Caco-2 (cell line): ENCODE results near the gene WDCP. TPM values are rescaled to one million over a fixed set of nuclear protein-coding genes. Genes with fewer than 3 reads are reported as not detected.

Experiments
- BruUV-seq: library from RNA; stranded (reverse); fragments of 400-500 nt; replicated peaks from 2 replicates; lab custom pipeline; 2021; lab: Mats Ljungman, UMichigan
- CTCF ChIA-PET: fragments of 300-600 bp; sonication (Branson Sonifier 250); formaldehyde crosslinking; loops from one replicate; lab custom pipeline; 2022; ENCODE audit warnings: antibody characterized with exemption; lab: Charles Lee
- POLR2A ChIA-PET: fragments of 300-600 bp; sonication (Branson Sonifier 250); formaldehyde crosslinking; loops from one replicate; lab custom pipeline; 2022; ENCODE audit warnings: antibody characterized with exemption; lab: Charles Lee
- DNase-seq, 2 experiments: peaks; one replicate each; pipeline versions ENCODE4 v3.0.0 to v3.0.0-alpha.2; 2020 to 2022
- H3K27me3 ChIP-seq: replicated peaks from 2 replicates; pipeline ENCODE4 v1.6.0; 2011; ENCODE audit warnings: low read length; ENCODE audit not compliant: control insufficient read depth, insufficient read depth
- H3K36me3 ChIP-seq: 2 replicates; pipeline ENCODE4 v1.5.1; 2011; ENCODE audit warnings: low read length; ENCODE audit not compliant: control insufficient read depth, insufficient read depth
- H3K4me1 ChIP-seq: fragments of 250-450 bp; sonication (Bioruptor Pico); 2 replicates; pipeline ENCODE4 v1.5.1; 2020; ENCODE audit warnings: mild to moderate bottlenecking
- H3K4me3 ChIP-seq: 2 replicates; pipeline ENCODE4 v1.5.1; 2011; ENCODE audit warnings: low read depth, mild to moderate bottlenecking, control low read depth, low read length
- H3K9me3 ChIP-seq: fragments of 250-450 bp; sonication (Bioruptor Pico); 2 replicates; pipeline ENCODE4 v1.5.1; 2020; ENCODE audit warnings: mild to moderate bottlenecking, moderate library complexity
- H3K27ac Mint-ChIP-seq: one replicate; pipeline ENCODE4 v1.8.0; 2022; ENCODE audit warnings: mixed read lengths; ENCODE audit not compliant: unreplicated experiment
- H3K27me3 Mint-ChIP-seq: one replicate; pipeline ENCODE4 v1.8.0; 2022; ENCODE audit warnings: mixed read lengths; ENCODE audit not compliant: insufficient read depth, unreplicated experiment
- H3K36me3 Mint-ChIP-seq: one replicate; pipeline ENCODE4 v1.8.0; 2022; ENCODE audit warnings: mild to moderate bottlenecking, mixed read lengths; ENCODE audit not compliant: insufficient read depth, unreplicated experiment
- H3K4me1 Mint-ChIP-seq: one replicate; pipeline ENCODE4 v1.8.0; 2022; ENCODE audit warnings: low read depth, mixed read lengths; ENCODE audit not compliant: unreplicated experiment
- H3K4me3 Mint-ChIP-seq: one replicate; pipeline ENCODE4 v1.8.0; 2022; ENCODE audit warnings: mild to moderate bottlenecking, moderate library complexity, mixed read lengths; ENCODE audit not compliant: unreplicated experiment
- H3K9me3 Mint-ChIP-seq: one replicate; pipeline ENCODE4 v1.8.0; 2022; ENCODE audit warnings: mixed read lengths; ENCODE audit not compliant: unreplicated experiment
- CTCF ChIP-seq, 2 experiments: fragments of 200-600 bp in 1 of 2; IDR thresholded peaks; 1 replicate in 1 of 2; 2 replicates in 1 of 2; pipeline versions ENCODE4 v1.5.1 to v1.8.0; 2011 to 2022; ENCODE audit warnings: antibody characterized with exemption in 1 of 2, control low read depth in 1 of 2, inconsistent platforms in 1 of 2, low read depth in 1 of 2, low read length in 1 of 2, mild to moderate bottlenecking in 1 of 2, moderate library complexity in 1 of 2; ENCODE audit not compliant: insufficient read depth in 1 of 2, severe bottlenecking in 1 of 2, unreplicated experiment in 1 of 2
- intact Hi-C: fragments of 100-400 bp; cut with micrococcal nuclease; formaldehyde crosslinking; loops from one replicate; pipeline ENCODE4 v1.10.0; 2022; ENCODE audit not compliant: unreplicated experiment
- total RNA-seq: library from RNA; stranded (reverse); gene quantifications from 2 replicates; pipeline ENCODE4 v1.2.3, GENCODE V29; 2022

WDCP gene
- total RNA-seq, 1 experiment from 2014 or later, result 13.0 TPM

GRCh38 chr2:24007693-24008092 lies 39.5 kb downstream of the WDCP start:
- ChIA-PET POLR2A (no interaction called here), CTCF (no interaction called here)
- H3K4me3 Mint-ChIP-seq, result no peak overlapping the region
- intact Hi-C loops, result no loop called here
- no peaks in the 10 kb centered on the region for H3K36me3 Mint-ChIP-seq
- no peak for TF ChIP-seq CTCF (IDR thresholded peaks at IDR 0.05; ENCODE audit: insufficient read depth in 1 of 2, low read depth in 1 of 2, low read length in 1 of 2, severe bottlenecking in 1 of 2, unreplicated experiment in 1 of 2)
- no peaks in the 10 kb centered on the region for H3K36me3 ChIP-seq
- no peaks in the 10 kb centered on the region for H3K9me3 ChIP-seq
- no peak overlapping the region for H3K4me3 ChIP-seq
- peaks cover 11% of the 10 kb centered on the region for H3K4me1 Mint-ChIP-seq
- no peaks in the 10 kb centered on the region for H3K9me3 Mint-ChIP-seq
- no peaks in the 10 kb centered on the region for H3K27me3 ChIP-seq
- BruUV-seq, result no TSS peak
- H3K27me3 Mint-ChIP-seq, result no peaks in the 10 kb centered on the region
- H3K4me1 ChIP-seq, result no peaks in the 10 kb centered on the region
- H3K27ac Mint-ChIP-seq, result no peak overlapping the region
- DNase-seq, result no peak

- no peak overlapping the region for H3K27ac Mint-ChIP-seq
- ChIA-PET CTCF (no interaction called here), POLR2A (no interaction called here)
- H3K9me3 ChIP-seq, result no peaks in the 10 kb centered on the region
- no peaks in the 10 kb centered on the region for H3K9me3 Mint-ChIP-seq
- H3K36me3 ChIP-seq, result no peaks in the 10 kb centered on the region
- no peak overlapping the region for H3K4me3 Mint-ChIP-seq
- H3K36me3 Mint-ChIP-seq, result peaks cover 26% of the 10 kb centered on the region
- BruUV-seq, result no TSS peak
- no peak for DNase-seq
- H3K4me1 ChIP-seq, result no peaks in the 10 kb centered on the region
- intact Hi-C loops, result no loop called here
- H3K27me3 ChIP-seq, result no peaks in the 10 kb centered on the region
- H3K4me3 ChIP-seq, result no peak overlapping the region
- TF ChIP-seq CTCF (IDR thresholded peaks at IDR 0.05; ENCODE audit: insufficient read depth in 1 of 2, low read depth in 1 of 2, low read length in 1 of 2, severe bottlenecking in 1 of 2, unreplicated experiment in 1 of 2), result no peak
- H3K4me1 Mint-ChIP-seq, result peaks cover 8% of the 10 kb centered on the region
- no peaks in the 10 kb centered on the region for H3K27me3 Mint-ChIP-seq
Measured at GRCh38 chr2:23994567-23994966, 52.6 kb downstream of the WDCP start.

- no peaks in the 10 kb centered on the region for H3K27me3 Mint-ChIP-seq
- H3K4me1 Mint-ChIP-seq, result peaks cover 8% of the 10 kb centered on the region
- intact Hi-C loops, result loop anchor here (2.0 kb wide), 1 partner anchor 53 kb away; the partner anchor contains the start of gene UBXN2A
- no peaks in the 10 kb centered on the region for H3K9me3 Mint-ChIP-seq
- no peak for TF ChIP-seq CTCF (IDR thresholded peaks at IDR 0.05; ENCODE audit: insufficient read depth in 1 of 2, low read depth in 1 of 2, low read length in 1 of 2, severe bottlenecking in 1 of 2, unreplicated experiment in 1 of 2)
- no peak overlapping the region for H3K27ac Mint-ChIP-seq
- DNase-seq, result no peak
- no peak overlapping the region for H3K4me3 Mint-ChIP-seq
- Histone ChIP-seq H3K4me1 (no peaks in the 10 kb centered on the region), H3K27me3 (no peaks in the 10 kb centered on the region), H3K9me3 (no peaks in the 10 kb centered on the region), H3K36me3 (no peaks in the 10 kb centered on the region), H3K4me3 (no peak overlapping the region)
- POLR2A ChIA-PET, result interaction anchor here (0.6 kb wide), 1 partner anchor 128 kb away, joined by 3 read pairs; no protein-coding TSS in a partner anchor
- no TSS peak for BruUV-seq
- H3K36me3 Mint-ChIP-seq, result peaks cover 23% of the 10 kb centered on the region
- CTCF ChIA-PET, result no interaction called here
Measured at GRCh38 chr2:23993736-23994269, 53.4 kb downstream of the WDCP start.
